Mesenchymal stem cell (in vitro differentiated cells and primary cell): ENCODE results near the gene TCAP.

Experiments
- DNase-seq: peaks from one replicate; pipeline ENCODE4 v3.0.0-alpha.2; 2013
- H2AFZ ChIP-seq: one replicate; pipeline ENCODE4 v1.6.1; 2013; ENCODE audit warnings: low read depth, mild to moderate bottlenecking, control low read depth, inconsistent platforms, low read length, moderate library complexity
- H2AK5ac ChIP-seq: 2 replicates; pipeline ENCODE4 v1.6.1; 2013; ENCODE audit warnings: low read length, moderate library complexity, mild to moderate bottlenecking, inconsistent platforms; ENCODE audit not compliant: severe bottlenecking
- H2BK120ac ChIP-seq: one replicate; pipeline ENCODE4 v1.6.1; 2013; ENCODE audit warnings: low read depth, mild to moderate bottlenecking, inconsistent platforms, low read length, moderate library complexity
- H2BK12ac ChIP-seq, 2 experiments: one replicate each; pipeline ENCODE4 v1.6.1; 2013; ENCODE audit warnings: inconsistent platforms in 2 of 2, low read length in 2 of 2, mild to moderate bottlenecking in 2 of 2, moderate library complexity in 2 of 2, control low read depth in 1 of 2
- H2BK15ac ChIP-seq: one replicate; pipeline ENCODE4 v1.6.1; 2013; ENCODE audit warnings: mild to moderate bottlenecking, low read depth, inconsistent platforms; ENCODE audit not compliant: poor library complexity, severe bottlenecking
- H2BK5ac ChIP-seq: 2 replicates; pipeline ENCODE4 v1.6.1; 2013; ENCODE audit warnings: low read depth, mild to moderate bottlenecking, low read length, control low read depth, inconsistent platforms; ENCODE audit not compliant: poor library complexity, severe bottlenecking
- H3K14ac ChIP-seq, 2 experiments: one replicate each; pipeline ENCODE4 v1.6.1; 2013; ENCODE audit warnings: inconsistent platforms in 2 of 2, low read length in 2 of 2, control low read depth in 1 of 2, mild to moderate bottlenecking in 1 of 2, moderate library complexity in 1 of 2
- H3K18ac ChIP-seq, 2 experiments: one replicate each; pipeline ENCODE4 v1.6.1; 2013; ENCODE audit warnings: inconsistent platforms in 2 of 2, low read length in 2 of 2, control low read depth in 1 of 2, low read depth in 1 of 2, mild to moderate bottlenecking in 1 of 2
- H3K23ac ChIP-seq, 2 experiments: one replicate each; pipeline ENCODE4 v1.6.1; 2013; ENCODE audit warnings: inconsistent platforms in 2 of 2, low read length in 2 of 2, mild to moderate bottlenecking in 2 of 2, moderate library complexity in 2 of 2, control low read depth in 1 of 2
- H3K27ac ChIP-seq: 2 replicates; pipeline ENCODE4 v1.5.1; 2013; ENCODE audit warnings: mild to moderate bottlenecking, moderate library complexity, low read length, control low read depth, inconsistent platforms; ENCODE audit not compliant: poor library complexity, severe bottlenecking
- H3K27me3 ChIP-seq, 2 experiments: 2 replicates each; pipeline versions ENCODE4 v1.6.1 to v1.7.0; 2013; ENCODE audit warnings: low read length in 2 of 2, mild to moderate bottlenecking in 2 of 2, moderate library complexity in 2 of 2, control low read depth in 1 of 2, inconsistent platforms in 1 of 2; ENCODE audit not compliant: control insufficient read depth in 1 of 2, insufficient read depth in 1 of 2
- H3K36me3 ChIP-seq, 2 experiments: 2 replicates each; pipeline versions ENCODE4 v1.6.1 to v1.7.0; 2013; ENCODE audit warnings: low read length in 2 of 2, control low read depth in 1 of 2, inconsistent platforms in 1 of 2, low read depth in 1 of 2, mild to moderate bottlenecking in 1 of 2; ENCODE audit not compliant: insufficient read depth in 2 of 2, control insufficient read depth in 1 of 2
- H3K4ac ChIP-seq, 2 experiments: one replicate each; pipeline ENCODE4 v1.6.1; 2013; ENCODE audit warnings: inconsistent platforms in 2 of 2, low read length in 2 of 2, mild to moderate bottlenecking in 2 of 2, moderate library complexity in 2 of 2, control low read depth in 1 of 2, low read depth in 1 of 2
- H3K4me1 ChIP-seq: 2 replicates; pipeline ENCODE4 v1.6.1; 2013; ENCODE audit warnings: low read depth, low read length, control low read depth; ENCODE audit not compliant: control insufficient read depth, insufficient read depth
- H3K4me2 ChIP-seq: 2 replicates; pipeline ENCODE4 v1.6.1; 2013; ENCODE audit warnings: low read length, mild to moderate bottlenecking, inconsistent platforms; ENCODE audit not compliant: poor library complexity, severe bottlenecking
- H3K4me3 ChIP-seq, 2 experiments: 2 replicates each; pipeline versions ENCODE4 v1.5.1 to v1.7.0; 2013; ENCODE audit warnings: low read length in 2 of 2, mild to moderate bottlenecking in 2 of 2, control low read depth in 1 of 2, low read depth in 1 of 2; ENCODE audit not compliant: insufficient read depth in 1 of 2
- H3K79me1 ChIP-seq: replicated peaks from 2 replicates; pipeline ENCODE4 v1.6.1; 2013; ENCODE audit warnings: mild to moderate bottlenecking, control low read depth, low read length, inconsistent platforms; ENCODE audit not compliant: poor library complexity, severe bottlenecking
- H3K9ac ChIP-seq: 2 replicates; pipeline ENCODE4 v1.7.0; 2013; ENCODE audit warnings: mild to moderate bottlenecking, low read length, moderate library complexity
- H3K9me3 ChIP-seq: 2 replicates; pipeline ENCODE4 v1.7.0; 2013; ENCODE audit warnings: mild to moderate bottlenecking, low read length; ENCODE audit not compliant: control insufficient read depth
- H4K8ac ChIP-seq: one replicate; pipeline ENCODE4 v1.6.1; 2013; ENCODE audit warnings: inconsistent platforms, mild to moderate bottlenecking, low read length, moderate library complexity
- H4K91ac ChIP-seq: one replicate; pipeline ENCODE4 v1.6.1; 2013; ENCODE audit warnings: mild to moderate bottlenecking, low read length, inconsistent platforms
- WGBS: methylation state at CpG from one replicate; pipeline ENCODE4 v1.1.7; 2013; ENCODE audit warnings: mixed read lengths; 5-methylcytosine and 5-hydroxymethylcytosine counted together

The TCAP gene

GRCh38 chr17:39687546-39688474, 22.7 kb downstream of the TCAP start, which contains the start of gene PGAP3:
Gene PGAP3 (minus strand): TSS chr17:39688057. CDS start chr17:39688014, 43 bp downstream.
- no peaks in the 10 kb centered on the region for H3K9me3 ChIP-seq
- H3K9ac ChIP-seq, result peak within 1 kb of the TSS; percentile 80
- H3K18ac ChIP-seq, result peak within 1 kb of the TSS; percentile 94 to 97
- H2BK12ac ChIP-seq, result peak within 1 kb of the TSS in 1 of 2 experiments; percentile 29
- H2BK5ac ChIP-seq, result peak within 1 kb of the TSS; percentile 90
- H3K14ac ChIP-seq, result peak within 1 kb of the TSS in 1 of 2 experiments; percentile 92
- H3K79me1 ChIP-seq, result no peaks in the 10 kb centered on the region
- peak; percentile 93 for DNase-seq
- no peak within 1 kb of the TSS for H3K23ac ChIP-seq
- peak within 1 kb of the TSS; percentile 79 for H2AFZ ChIP-seq
- peak within 1 kb of the TSS; percentile 71 for H2BK120ac ChIP-seq
- peak within 1 kb of the TSS; percentile 95 for H4K91ac ChIP-seq
- peaks cover 4% of the 10 kb centered on the region for H3K4me1 ChIP-seq
- H3K4me2 ChIP-seq, result peak within 1 kb of the TSS; percentile 71
- peaks cover 14 to 18% of the 10 kb centered on the region in 2 experiments for H3K36me3 ChIP-seq
- whole genome bisulfite sequencing, result 5% methylated on average over 43 of the region's 45 CpGs
- peak within 1 kb of the TSS; percentile 60 for H2AK5ac ChIP-seq
- H3K27me3 ChIP-seq, result no peaks in the 10 kb centered on the region
- peak within 1 kb of the TSS; percentile 100 for H2BK15ac ChIP-seq
- peak within 1 kb of the TSS; percentile 98 for H4K8ac ChIP-seq
- H3K4ac ChIP-seq, result peak within 1 kb of the TSS; percentile 78 to 95
- peak within 1 kb of the TSS; percentile 88 for H3K27ac ChIP-seq
- H3K4me3 ChIP-seq, result peak within 1 kb of the TSS; percentile 75 to 80

GRCh38 chr17:39688475-39688835, 23.3 kb downstream of the TCAP start:
- Histone ChIP-seq H3K18ac (peak overlapping the region in 1 of 2 experiments; percentile 97), H4K8ac (peak overlapping the region; percentile 86), H3K79me1 (no peaks in the 10 kb centered on the region), H3K14ac (no peak overlapping the region), H3K4ac (peak overlapping the region in 1 of 2 experiments; percentile 78), H3K4me1 (peaks cover 4% of the 10 kb centered on the region), H3K9me3 (no peaks in the 10 kb centered on the region), H2BK5ac (no peak overlapping the region), H2AK5ac (peak overlapping the region; percentile 8), H3K4me3 (peak overlapping the region in 1 of 2 experiments; percentile 80), H3K23ac (no peak overlapping the region), H2AFZ (peak overlapping the region; percentile 33), H3K9ac (peak overlapping the region; percentile 80), H2BK15ac (no peak overlapping the region), H2BK12ac (no peak overlapping the region), H3K36me3 (peaks cover 13% of the 10 kb centered on the region in 2 experiments), H3K27me3 (no peaks in the 10 kb centered on the region), H3K4me2 (peak overlapping the region; percentile 71), H2BK120ac (no peak overlapping the region), H3K27ac (peak overlapping the region; percentile 88), H4K91ac (no peak overlapping the region)
- peak; percentile 26 for DNase-seq
- 11% methylated on average over 4 of the region's 6 CpGs for WGBS

DNA sequence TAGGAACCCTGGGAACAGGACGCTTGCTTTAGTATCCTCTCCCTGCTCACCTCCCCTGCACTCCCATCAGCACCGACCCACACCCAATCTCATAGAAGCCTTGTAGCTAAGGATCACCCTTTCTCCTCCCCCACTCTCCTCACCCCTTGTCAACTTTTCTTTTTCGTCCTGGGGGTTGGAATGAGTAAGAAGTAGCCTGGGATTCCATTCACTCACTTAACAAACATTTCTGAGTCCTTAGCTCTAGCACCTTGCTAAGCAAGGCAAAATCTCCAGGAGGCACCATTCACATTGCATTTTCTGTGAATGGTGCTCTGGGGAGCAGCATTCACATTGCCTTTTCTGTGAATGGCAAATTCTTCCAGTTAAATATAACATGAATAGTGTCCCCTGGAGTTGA, 23.8 kb downstream of the TCAP start:
- 19% methylated on average over 2 of the region's 3 CpGs for WGBS
- H2AK5ac ChIP-seq, result no peak overlapping the region
- H2AFZ ChIP-seq, result no peak overlapping the region
- peaks cover 9 to 10% of the 10 kb centered on the region in 2 experiments for H3K36me3 ChIP-seq
- no peak overlapping the region for H3K14ac ChIP-seq
- no peak overlapping the region for H2BK12ac ChIP-seq
- H3K4me2 ChIP-seq, result peak overlapping the region; percentile 71
- H3K4ac ChIP-seq, result peak overlapping the region in 1 of 2 experiments; percentile 4
- no peak overlapping the region for H2BK5ac ChIP-seq
- no peak for DNase-seq
- no peak overlapping the region for H4K91ac ChIP-seq
- no peaks in the 10 kb centered on the region for H3K79me1 ChIP-seq
- no peaks in the 10 kb centered on the region for H3K27me3 ChIP-seq
- peak overlapping the region in 1 of 2 experiments; percentile 80 for H3K4me3 ChIP-seq
- no peak overlapping the region for H2BK15ac ChIP-seq
- H3K4me1 ChIP-seq, result peaks cover 4% of the 10 kb centered on the region
- no peak overlapping the region for H3K18ac ChIP-seq
- H3K9ac ChIP-seq, result peak overlapping the region; percentile 80
- H2BK120ac ChIP-seq, result no peak overlapping the region
- H4K8ac ChIP-seq, result peak overlapping the region; percentile 68
- H3K23ac ChIP-seq, result no peak overlapping the region
- no peak overlapping the region for H3K27ac ChIP-seq
- H3K9me3 ChIP-seq, result no peaks in the 10 kb centered on the region

DNA sequence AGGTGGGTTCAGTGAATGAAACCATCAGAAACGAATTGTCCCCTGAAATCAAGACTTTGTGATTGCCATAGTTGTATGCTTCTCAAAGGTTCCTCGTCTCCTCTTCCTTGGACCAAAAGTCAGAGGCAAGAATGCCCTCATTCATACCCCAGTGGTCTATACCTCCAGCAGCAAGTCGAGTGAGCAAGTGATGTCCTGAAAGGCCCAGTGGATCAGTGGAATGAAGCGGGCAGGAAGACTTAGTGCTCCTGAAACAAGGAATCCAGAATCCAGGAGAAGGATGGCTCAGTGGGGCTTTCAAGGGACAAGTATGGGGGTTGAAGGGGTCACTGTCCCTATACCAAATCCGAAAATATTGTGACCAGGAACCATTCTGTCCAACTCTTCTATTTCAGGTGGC, 29.4 kb downstream of the TCAP start:
- 89% methylated on average over 5 of the region's 5 CpGs for WGBS

More for the DNA sequence above, 29.4 kb downstream of the TCAP start:
- Histone ChIP-seq H3K4ac (no peak overlapping the region), H3K9ac (no peak overlapping the region), H2BK12ac (no peak overlapping the region), H3K4me3 (no peak overlapping the region), H2BK120ac (no peak overlapping the region), H4K8ac (no peak overlapping the region), H3K79me1 (no peaks in the 10 kb centered on the region), H3K27me3 (no peaks in the 10 kb centered on the region), H3K4me2 (no peak overlapping the region), H3K36me3 (no peaks in the 10 kb centered on the region), H3K23ac (no peak overlapping the region), H4K91ac (no peak overlapping the region), H2BK15ac (no peak overlapping the region), H3K14ac (no peak overlapping the region), H2AFZ (no peak overlapping the region), H3K27ac (no peak overlapping the region), H3K18ac (no peak overlapping the region), H2BK5ac (no peak overlapping the region), H2AK5ac (peak overlapping the region; percentile 1), H3K9me3 (no peaks in the 10 kb centered on the region), H3K4me1 (peaks cover 20% of the 10 kb centered on the region)
- DNase-seq, result no peak
